HepG2 (cell line): ENCODE results near the gene GUCY1B1. TPM values are rescaled to one million over a fixed set of nuclear protein-coding genes. Genes with fewer than 3 reads are reported as not detected.

ENCODE experiments used
- ATAC-seq: fragments of 200-7000 bp; cut with Tn5 transposase; 3 replicates; pipeline ENCODE4 v1.9.1; 2020; ENCODE audit warnings: mild to moderate bottlenecking, moderate library complexity
- BruUV-seq: library from RNA; stranded (reverse); fragments of 400-500 nt; replicated peaks from 2 replicates; lab custom pipeline; 2021; lab: Mats Ljungman, UMichigan
- CTCF ChIA-PET: fragments of 300-600 bp; formaldehyde crosslinking; extraction: SDS; loops from one replicate; lab custom pipeline; 2021; ENCODE audit warnings: low total read pairs, inconsistent platforms, low intra/inter-chr PET ratio; lab: Yijun Ruan, JAX
- POLR2A ChIA-PET: fragments of 350-600 bp; sonication (Branson Sonifier 250); formaldehyde crosslinking; loops from one replicate; lab custom pipeline; 2020; ENCODE audit warnings: antibody characterized with exemption, inconsistent platforms; lab: Yijun Ruan, JAX
- DNase-seq: peaks from one replicate; pipeline ENCODE4 v3.0.0-alpha.2; 2015; ENCODE audit warnings: low spot score
- FAIRE-seq: peaks from 3 replicates; lab custom pipeline; 2011; peaks lifted over from hg19 to GRCh38; lab: Jason Lieb, UNC
- H2AFZ ChIP-seq: one replicate; pipeline ENCODE4 v1.6.1; 2011; ENCODE audit warnings: low read length, inconsistent platforms
- H3K27ac ChIP-seq: fragments of 300-600 bp; 3 replicates; pipeline ENCODE4 v1.8.0; 2011; ENCODE audit warnings: mixed run types, mild to moderate bottlenecking, mixed read lengths, low read length, inconsistent platforms; ENCODE audit not compliant: insufficient read depth; ENCODE audit errors: extremely low read length
- H3K27me3 ChIP-seq, 2 experiments: fragments of 200-600 bp in 1 of 2; 2 replicates in 1 of 2; 3 replicates in 1 of 2; pipeline versions ENCODE4 v1.6.0 to v1.8.0; 2011; ENCODE audit warnings: low read length in 2 of 2, mild to moderate bottlenecking in 2 of 2, moderate library complexity in 2 of 2, inconsistent platforms in 1 of 2; ENCODE audit not compliant: insufficient read depth in 2 of 2, control insufficient read depth in 1 of 2
- H3K36me3 ChIP-seq, 2 experiments: fragments of 200-600 bp in 1 of 2; replicated peaks in 1 of 2; 2 replicates in 1 of 2; 3 replicates in 1 of 2; pipeline versions ENCODE4 v1.5.1 to v1.8.0; 2011; ENCODE audit warnings: low read length in 2 of 2, inconsistent platforms in 1 of 2; ENCODE audit not compliant: insufficient read depth in 2 of 2, control insufficient read depth in 1 of 2
- H3K4me1 ChIP-seq: 2 replicates; pipeline ENCODE4 v1.5.1; 2012; ENCODE audit warnings: low read length, inconsistent platforms; ENCODE audit not compliant: insufficient read depth
- H3K4me2 ChIP-seq: 2 replicates; pipeline ENCODE4 v1.6.0; 2011; ENCODE audit warnings: low read depth, low read length, inconsistent platforms
- H3K4me3 ChIP-seq, 3 experiments: fragments of 200-600 bp in 1 of 3; sonication (generic), shearing (Covaris generic) in 1 of 3; replicated peaks in 1 of 3; 2 replicates each; pipeline ENCODE4 v1.5.1; 2011 to 2016; ENCODE audit warnings: low read length in 3 of 3, inconsistent platforms in 2 of 3, low read depth in 2 of 3, mild to moderate bottlenecking in 2 of 3, control low read depth in 1 of 3, mixed read lengths in 1 of 3; ENCODE audit not compliant: insufficient read depth in 1 of 3
- H3K79me2 ChIP-seq: one replicate; pipeline ENCODE4 v1.6.1; 2011; ENCODE audit warnings: low read length, inconsistent platforms; ENCODE audit not compliant: insufficient read depth
- H3K9ac ChIP-seq: 2 replicates; pipeline ENCODE4 v1.6.0; 2011; ENCODE audit warnings: mild to moderate bottlenecking, low read depth, low read length, inconsistent platforms; ENCODE audit not compliant: insufficient read depth
- H3K9me3 ChIP-seq: 2 replicates; pipeline ENCODE4 v1.5.1; 2012; ENCODE audit warnings: mild to moderate bottlenecking, low read length
- H4K20me1 ChIP-seq: 2 replicates; pipeline ENCODE4 v1.6.0; 2011; ENCODE audit warnings: inconsistent platforms, mild to moderate bottlenecking, low read length, moderate library complexity; ENCODE audit not compliant: insufficient read depth
- FOXM1 ChIP-seq: sonication (generic); formaldehyde crosslinking; IDR thresholded peaks from 2 replicates; pipeline ENCODE4 v1.5.0; 2020; ENCODE audit warnings: missing genetic modification reagents
- SRSF4 ChIP-seq: fragments of 200-400 bp; formaldehyde crosslinking; IDR thresholded peaks from one replicate; pipeline ENCODE4 v1.6.1; 2018; ENCODE audit warnings: mild to moderate bottlenecking, low read depth, low read length, moderate library complexity; ENCODE audit not compliant: poor library complexity, severe bottlenecking
- ZBTB44 ChIP-seq: sonication (generic); formaldehyde crosslinking; IDR thresholded peaks from 2 replicates; pipeline ENCODE4 v1.4.0; 2020; ENCODE audit warnings: missing genetic modification reagents
- ZNF687 ChIP-seq: sonication (generic); formaldehyde crosslinking; IDR thresholded peaks from 2 replicates; pipeline ENCODE4 v1.5.1; 2020; ENCODE audit warnings: mild to moderate bottlenecking, missing genetic modification reagents, moderate library complexity
- WGBS: methylation state at CpG from one replicate; pipeline ENCODE4 v1.1.6; 2017; ENCODE audit warnings: low lambda C conversion rate; 5-methylcytosine and 5-hydroxymethylcytosine counted together
- in situ Hi-C: cut with HindIII; loops from 2 replicates; pipeline ENCODE4 v1.10.0; 2017; ENCODE audit warnings: low pct_unique_long_range_greater_than_20kb; ENCODE audit not compliant: extremely low pct_ligation_motif_present
- intact Hi-C: fragments of 100-400 bp; cut with micrococcal nuclease; formaldehyde crosslinking; loops from one replicate; pipeline ENCODE4 v1.10.0; 2022; ENCODE audit not compliant: unreplicated experiment
- polyA plus RNA-seq, 8 experiments: library from polyadenylated mRNA; depleted of rRNA in 3 of 8; stranded (reverse) in 7 of 8; unstranded in 1 of 8; fragments of >200 nt; fragmentation: Illumina TruSeq in 4 of 8; extraction: Trizol in 4 of 8; gene quantifications; 2 replicates each; pipeline versions ENCODE4 v1.2.1 to v1.2.3, GENCODE V29; 2011 to 2016; ENCODE audit warnings: low read depth in 4 of 8, missing spikeins in 1 of 8, mixed read lengths in 1 of 8; ENCODE audit not compliant: insufficient read depth in 1 of 8
- total RNA-seq, 5 experiments: library from RNA; depleted of rRNA; stranded (reverse); fragments of >200 nt; fragmentation: Illumina TruSeq; extraction: Trizol; gene quantifications; 2 replicates each; pipeline ENCODE4 v1.2.3, GENCODE V29; 2016; ENCODE audit warnings: low read depth in 1 of 5
- TF ChIP-seq, protein P1 (sequence below): IDR thresholded peaks from 2 replicates; pipeline ENCODE4 v1.6.1; 2016; ENCODE audit warnings: low read depth, control low read depth

The GUCY1B1 gene
- total and polyA plus RNA-seq, 2 of the 13 experiments (the other 11 are each of a cell fraction or from before 2014, with no cell fraction given), result not detected

DNA sequence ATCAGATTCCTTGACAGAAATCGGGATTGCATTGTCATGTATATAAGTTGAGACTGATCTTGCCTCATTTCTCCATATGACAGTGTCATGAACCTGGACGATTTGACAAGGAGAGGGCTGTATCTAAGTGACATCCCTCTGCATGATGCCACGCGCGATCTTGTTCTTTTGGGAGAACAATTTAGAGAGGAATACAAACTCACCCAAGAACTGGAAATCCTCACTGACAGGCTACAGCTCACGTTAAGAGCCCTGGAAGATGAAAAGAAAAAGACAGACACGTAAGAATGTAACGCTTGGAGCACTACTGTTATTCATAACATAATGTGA lies 40.9 kb downstream of the GUCY1B1 start (continued):
- TF ChIP-seq ZBTB44 (CRISPR knock-in tag) (no peak), ZNF687 (CRISPR knock-in tag) (no peak)
- TF ChIP-seq, all 625 proteins: peak for 0

DNA sequence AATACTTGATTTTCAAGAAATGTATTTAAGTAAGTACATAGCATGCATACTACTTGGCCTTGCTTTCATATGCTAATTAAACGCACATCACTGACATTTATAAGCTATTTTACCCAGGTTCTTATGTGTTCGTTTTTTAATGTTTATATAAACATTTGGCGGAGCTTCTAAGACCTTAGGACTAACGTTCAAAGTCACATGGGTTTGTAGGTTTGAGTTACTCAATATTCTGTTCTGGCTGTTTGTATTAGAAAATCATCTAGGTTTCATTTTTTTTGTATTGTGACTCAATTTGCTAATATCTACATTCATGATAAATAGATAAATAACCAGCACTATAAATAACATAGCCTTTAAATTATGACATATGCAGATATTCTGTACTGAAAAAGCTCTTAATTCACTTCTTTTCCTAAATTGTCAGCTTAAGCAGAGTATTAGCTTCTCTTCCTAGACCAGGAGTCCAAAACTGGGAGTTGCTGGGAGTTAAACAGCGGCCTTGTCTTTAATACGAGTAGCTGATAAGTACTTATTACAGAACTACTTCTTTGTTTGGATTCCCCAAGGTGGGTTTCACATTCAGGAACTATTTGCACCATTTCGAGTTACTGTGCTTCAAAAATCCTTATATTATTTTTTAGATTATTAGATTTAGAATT lies 42.0 kb downstream of the GUCY1B1 start:
- Histone ChIP-seq H4K20me1 (no peaks in the 10 kb centered on the region), H3K4me2 (no peak overlapping the region), H3K27me3 (no peaks in the 10 kb centered on the region), H3K36me3 (no peaks in the 10 kb centered on the region), H3K9ac (no peak overlapping the region), H3K4me1 (no peaks in the 10 kb centered on the region), H3K4me3 (no peak overlapping the region), H3K79me2 (no peaks in the 10 kb centered on the region), H2AFZ (no peak overlapping the region), H3K27ac (no peak overlapping the region), H3K9me3 (no peaks in the 10 kb centered on the region)
- ChIA-PET POLR2A (no interaction called here), CTCF (no interaction called here)
- TF ChIP-seq FOXM1 (CRISPR knock-in tag), result no peak
- TF ChIP-seq, protein P1, sequence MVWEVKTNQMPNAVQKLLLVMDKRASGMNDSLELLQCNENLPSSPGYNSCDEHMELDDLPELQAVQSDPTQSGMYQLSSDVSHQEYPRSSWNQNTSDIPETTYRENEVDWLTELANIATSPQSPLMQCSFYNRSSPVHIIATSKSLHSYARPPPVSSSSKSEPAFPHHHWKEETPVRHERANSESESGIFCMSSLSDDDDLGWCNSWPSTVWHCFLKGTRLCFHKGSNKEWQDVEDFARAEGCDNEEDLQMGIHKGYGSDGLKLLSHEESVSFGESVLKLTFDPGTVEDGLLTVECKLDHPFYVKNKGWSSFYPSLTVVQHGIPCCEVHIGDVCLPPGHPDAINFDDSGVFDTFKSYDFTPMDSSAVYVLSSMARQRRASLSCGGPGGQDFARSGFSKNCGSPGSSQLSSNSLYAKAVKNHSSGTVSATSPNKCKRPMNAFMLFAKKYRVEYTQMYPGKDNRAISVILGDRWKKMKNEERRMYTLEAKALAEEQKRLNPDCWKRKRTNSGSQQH, result no peak
- no peak for TF ChIP-seq SRSF4
- no peak for DNase-seq
- WGBS, result 15% methylated on average over 7 of the region's 7 CpGs
- in situ Hi-C loops (no loop called here), intact Hi-C loops (no loop called here)
- no peak for ATAC-seq
- no peak for FAIRE-seq
- no TSS peak for BruUV-seq
